GM19395 (cell line): ENCODE measurements around the gene SMIM21.

Experiments
- ATAC-seq: cut with Tn5 transposase; IDR thresholded peaks from one replicate; pipeline ENCODE4 v1.9.1; 2021; ENCODE audit warnings: mild to moderate bottlenecking, moderate library complexity; ENCODE audit not compliant: unreplicated experiment

SMIM21 gene

DNA sequence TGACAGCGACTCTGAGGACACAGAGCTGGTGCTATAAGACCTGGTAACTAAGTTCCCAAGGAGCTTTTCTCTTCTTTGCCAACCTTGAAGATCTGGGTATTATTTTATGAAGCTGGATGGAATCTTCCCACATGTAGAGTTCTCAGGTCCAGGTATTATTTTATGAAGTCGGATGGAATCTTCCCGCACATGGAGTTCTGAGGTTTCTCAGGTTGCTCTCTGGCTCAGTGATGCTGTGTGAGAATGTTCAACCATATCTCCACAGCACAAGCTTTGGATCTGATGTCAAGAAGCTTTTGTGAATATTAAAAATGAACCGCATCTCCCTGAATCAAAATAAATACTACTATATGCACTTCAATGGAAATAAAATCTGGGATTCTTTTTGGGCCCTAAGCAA is at the start of gene SMIM21:
Gene SMIM21 (minus strand): TSS at position 101 of the 400 bp plus-strand sequence. CDS start 140 bp downstream, outside the sequence.
- ATAC-seq = no peak

DNA sequence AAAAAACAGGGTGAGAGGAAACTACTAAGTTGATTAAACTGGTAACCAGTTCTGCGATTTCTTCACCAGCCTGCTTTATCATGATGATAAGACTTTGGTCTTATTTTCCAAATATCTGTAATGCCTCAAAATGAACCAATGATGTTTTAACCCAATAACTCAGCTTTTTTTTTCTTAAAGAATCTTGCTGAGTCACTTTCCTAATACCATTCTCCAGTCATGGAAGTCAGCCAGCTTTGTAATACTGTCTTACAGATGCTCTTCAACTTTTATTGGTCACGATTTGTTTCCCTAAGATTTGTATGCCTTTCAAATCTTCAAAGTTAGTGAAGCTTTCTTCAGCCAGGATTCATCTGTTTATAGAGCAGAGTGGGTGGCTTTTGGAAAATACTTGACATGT is 47.7 kb upstream of the SMIM21 start:
- no peak for ATAC-seq

DNA sequence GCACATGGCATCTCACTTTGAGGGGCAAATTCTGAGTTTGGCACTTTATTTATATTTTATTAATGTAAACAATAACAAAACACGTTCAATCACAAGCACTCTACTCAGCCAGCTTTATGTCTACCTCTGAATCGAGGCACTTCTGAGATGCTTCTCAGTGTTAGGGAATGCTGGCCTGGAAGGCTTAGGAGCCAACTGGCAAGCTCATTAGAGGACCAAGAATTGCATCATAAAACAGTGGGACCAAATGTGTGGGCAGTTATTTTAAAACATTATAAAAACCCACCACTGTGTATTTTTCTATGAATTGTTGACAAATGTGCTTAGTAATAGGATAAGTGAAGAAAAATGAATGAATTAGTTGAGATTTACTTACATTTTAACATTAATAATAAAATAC is 46.8 kb upstream of the SMIM21 start:
- ATAC-seq = no peak

GRCh38 chr18:75473316-75473715 is 45.8 kb upstream of the SMIM21 start:
- no peak for ATAC-seq

DNA sequence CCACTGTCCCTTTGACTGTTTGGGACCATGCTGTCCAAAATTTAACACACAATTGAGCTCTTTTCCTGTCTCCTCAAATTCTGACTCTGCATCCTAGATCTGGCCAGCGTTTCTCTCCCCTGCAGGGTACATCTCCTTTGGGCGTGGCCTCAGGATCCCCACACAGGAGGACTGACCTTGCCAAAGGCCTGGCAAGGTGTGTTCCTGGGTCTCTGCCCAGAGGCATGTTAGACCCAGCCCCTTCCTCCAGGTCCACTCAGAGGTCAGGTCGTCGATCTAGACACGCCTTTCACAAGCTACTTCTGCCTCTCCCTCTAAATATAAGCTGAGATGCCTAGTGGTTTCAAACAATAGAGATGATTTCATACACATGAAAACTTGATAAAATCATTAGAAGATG is 45.4 kb upstream of the SMIM21 start:
- ATAC-seq = no peak

GRCh38 chr18:75472396-75472795 is 44.9 kb upstream of the SMIM21 start:
- ATAC-seq = no peak

DNA sequence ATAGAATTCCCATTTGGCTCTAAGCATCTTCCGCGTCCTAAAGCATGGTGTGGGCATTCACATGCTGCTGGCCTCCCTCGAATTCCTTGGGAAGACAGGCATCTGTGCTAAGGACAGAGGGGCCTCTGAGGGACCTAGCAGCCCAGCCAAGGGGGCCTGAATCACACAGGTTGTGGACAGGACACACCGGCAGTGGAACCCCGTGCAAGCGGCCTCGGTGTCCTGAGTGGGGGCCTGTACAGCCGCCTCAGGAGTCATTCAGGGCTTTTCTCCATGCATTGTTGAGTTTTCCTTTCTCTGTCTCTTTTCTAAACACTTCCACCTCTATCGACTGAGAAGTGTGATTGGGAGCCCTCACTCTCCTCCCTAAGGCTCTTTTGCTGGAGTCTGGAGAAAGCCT is 44.3 kb upstream of the SMIM21 start:
- ATAC-seq = no peak

DNA sequence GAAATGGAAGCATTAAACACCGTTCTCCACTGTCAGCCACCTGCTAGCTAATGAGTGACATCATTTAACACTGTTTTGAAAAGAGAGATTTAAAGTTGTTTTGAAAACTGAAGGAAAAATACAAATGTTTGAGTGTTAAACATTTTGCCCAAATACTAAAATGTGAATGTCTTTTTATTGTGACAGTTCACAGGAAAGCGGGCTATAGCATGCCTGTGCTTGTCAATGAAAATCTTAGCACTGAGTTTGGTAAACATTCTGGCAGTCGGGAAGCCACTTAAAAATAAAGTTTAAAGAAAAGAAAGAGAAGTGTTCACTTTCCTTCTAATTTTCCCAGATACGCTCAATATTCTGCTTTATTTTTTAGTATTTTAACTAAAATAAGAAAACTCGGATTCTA is 40.3 kb upstream of the SMIM21 start:
- ATAC-seq = no peak

DNA sequence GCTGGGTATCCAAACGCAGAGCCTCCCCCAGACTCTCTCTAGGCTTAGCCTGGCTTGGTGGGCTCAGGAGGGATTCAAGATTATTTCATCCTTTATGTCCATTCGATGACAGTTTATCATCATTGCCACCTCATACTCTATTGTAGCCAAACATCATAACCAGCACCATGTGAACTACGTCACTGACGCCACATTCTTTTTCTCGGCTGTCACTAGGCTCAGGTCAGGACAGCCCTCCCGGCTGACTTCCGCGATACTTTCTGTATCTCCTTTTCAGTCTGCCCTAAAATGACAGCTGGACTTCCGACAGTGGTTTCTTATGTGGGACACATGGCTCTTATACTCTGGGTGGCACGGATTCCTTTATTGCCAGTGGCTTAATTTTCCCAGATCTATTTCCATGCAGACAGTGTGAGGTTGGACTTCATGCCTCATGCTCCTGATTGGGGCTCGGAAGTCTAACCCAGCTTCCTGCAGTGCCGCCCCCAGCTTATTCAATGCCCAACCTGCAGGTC is 39.8 kb upstream of the SMIM21 start:
- ATAC-seq = no peak

DNA sequence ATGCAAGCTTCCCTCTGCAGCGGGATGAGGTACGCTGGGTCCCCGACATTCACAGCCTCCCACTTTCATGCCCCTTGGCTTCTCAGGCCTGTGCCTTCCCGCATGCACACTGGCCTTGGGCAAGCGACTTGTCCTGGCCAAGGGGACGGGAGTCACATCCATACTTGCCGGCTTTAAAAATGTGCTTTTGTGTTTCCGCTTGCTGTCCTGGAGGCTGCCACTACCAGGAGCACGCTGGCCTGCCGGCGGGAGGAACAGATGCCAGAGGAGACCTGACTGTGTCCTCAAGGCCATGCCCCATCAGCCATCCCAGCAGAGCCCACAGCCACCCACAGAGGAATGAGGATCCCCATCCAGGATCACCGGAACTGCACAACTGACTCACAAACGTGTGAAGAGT is 36.9 kb upstream of the SMIM21 start:
- ATAC-seq = no peak

GRCh38 chr18:75462178-75462832 is 34.8 kb upstream of the SMIM21 start:
- no peak for ATAC-seq

DNA sequence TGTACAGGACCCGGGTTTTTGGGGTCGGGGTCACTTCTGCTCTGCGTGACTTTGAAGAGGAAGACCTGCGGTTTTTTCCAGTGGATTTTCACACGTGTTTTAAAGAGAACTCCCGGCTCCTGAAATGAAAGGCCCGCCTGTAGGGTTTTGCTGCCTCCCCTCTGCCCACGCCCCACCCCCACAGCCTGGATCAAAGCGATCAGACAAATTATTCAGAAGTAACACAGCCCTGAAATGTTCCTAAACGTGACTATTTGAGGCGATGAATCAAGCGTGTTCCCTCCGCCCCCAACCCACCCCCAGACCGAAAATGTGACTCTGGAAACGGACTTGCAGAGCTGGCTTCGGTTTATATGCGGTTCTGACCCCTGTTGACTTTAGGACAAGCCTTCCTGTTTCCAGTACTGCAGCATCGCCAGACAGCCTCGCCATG is 28.7 kb upstream of the SMIM21 start:
- no peak for ATAC-seq

DNA sequence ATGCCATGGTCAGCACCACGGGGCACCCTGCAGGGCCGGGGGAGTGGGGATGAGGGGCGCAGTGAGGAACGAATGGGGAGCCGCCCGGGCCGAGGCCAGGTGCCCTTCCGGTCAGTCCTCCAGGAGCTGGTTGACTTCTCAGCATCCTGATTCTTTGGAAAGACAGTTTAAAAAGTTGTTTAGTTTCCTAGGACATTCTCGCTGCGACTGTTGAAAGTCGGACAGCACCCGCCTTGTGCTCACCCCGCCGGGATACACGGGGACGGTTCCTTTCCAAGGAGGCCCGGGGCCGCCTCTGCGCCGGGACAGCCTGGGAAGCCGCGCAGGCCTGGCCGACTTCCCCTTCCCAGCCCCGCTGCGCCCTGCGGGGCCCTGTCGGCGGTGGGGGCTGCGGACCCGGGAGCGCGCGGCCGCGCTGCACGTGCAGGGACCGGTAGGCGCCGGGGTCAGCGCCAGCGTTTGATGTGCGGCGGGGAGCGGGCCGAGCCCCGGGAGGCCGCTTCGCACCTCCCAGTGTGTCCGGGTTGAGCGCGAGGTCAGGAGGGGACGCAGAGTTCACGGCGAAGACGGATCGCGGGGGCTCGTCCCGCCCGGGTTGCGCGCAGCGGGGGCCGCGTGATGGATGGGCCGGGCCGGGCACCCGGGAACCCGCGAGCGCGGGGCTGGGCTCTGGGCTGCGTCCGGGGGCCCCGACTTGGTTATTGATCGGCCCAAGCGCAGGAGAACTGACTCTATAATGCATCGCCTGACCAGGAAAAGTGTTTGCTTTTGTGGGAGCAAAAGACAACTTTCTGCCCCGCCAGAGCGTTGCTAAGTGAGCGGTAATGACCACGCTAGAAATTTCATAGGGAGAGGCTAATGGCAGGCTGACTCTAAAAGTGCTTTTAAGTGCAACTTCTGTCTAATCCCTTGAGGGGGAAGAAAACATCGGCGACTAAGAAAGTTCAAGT is 28.0 kb upstream of the SMIM21 start:
- no peak for ATAC-seq

DNA sequence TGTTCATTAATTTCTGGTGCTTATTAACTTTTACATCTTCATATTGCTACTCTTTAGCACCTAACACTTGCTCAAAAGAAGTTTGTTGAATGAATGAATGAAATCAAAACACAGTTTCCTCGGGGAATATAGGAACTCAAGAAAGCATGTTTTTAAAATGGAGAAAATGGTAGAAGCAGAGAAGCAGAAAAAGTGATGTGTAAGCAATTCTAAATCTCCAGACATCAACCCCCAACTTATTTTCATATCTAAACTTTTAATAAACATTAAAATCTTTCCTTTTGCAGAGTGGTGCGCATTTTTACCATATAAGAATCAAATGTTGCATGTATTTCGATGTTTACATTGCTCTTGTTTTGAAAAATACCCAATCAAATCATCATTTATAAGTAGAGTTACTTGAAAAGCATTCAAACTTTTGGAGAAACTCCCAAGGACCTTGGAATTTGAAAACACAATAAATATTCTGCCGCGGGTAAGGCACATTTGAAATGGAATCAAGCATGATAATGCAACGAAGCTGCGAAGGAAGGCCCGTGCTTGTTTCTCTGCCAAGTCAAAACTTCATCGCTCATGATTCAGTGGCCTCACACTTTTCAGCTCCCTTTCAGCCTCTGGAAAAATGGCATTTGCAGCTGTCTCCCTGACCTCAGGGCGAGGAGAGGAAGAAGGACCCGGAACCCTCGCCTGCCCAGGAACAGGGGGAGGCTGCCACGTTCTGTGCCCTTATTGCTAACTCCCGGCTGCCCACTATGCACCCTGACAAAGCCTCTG is 26.7 kb upstream of the SMIM21 start:
- ATAC-seq = no peak

DNA sequence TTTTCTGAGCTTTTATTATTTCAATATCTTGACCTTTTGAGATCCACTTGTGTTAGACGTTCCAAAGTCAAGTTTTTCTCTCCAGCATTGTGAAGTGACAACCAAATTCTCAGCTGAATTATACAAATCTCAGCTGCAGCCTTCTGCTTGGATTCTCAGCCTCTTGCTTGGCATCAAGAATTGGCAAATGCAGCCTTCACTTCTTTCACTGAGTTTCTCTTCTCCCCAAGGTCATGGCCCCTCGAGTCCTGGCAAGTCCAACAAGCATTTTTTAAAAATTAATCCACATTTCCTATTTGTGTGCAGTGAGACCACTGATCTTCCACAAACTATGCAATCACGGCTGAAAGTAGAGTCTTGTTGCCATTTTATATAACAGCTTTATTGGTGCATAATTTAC is 23.4 kb upstream of the SMIM21 start:
- ATAC-seq = no peak

- ATAC-seq = no peak
Measured at GRCh38 chr18:75441896-75442295, 14.4 kb upstream of the SMIM21 start.

- ATAC-seq = no peak
Measured at GRCh38 chr18:75439348-75439747, 11.8 kb upstream of the SMIM21 start.

DNA sequence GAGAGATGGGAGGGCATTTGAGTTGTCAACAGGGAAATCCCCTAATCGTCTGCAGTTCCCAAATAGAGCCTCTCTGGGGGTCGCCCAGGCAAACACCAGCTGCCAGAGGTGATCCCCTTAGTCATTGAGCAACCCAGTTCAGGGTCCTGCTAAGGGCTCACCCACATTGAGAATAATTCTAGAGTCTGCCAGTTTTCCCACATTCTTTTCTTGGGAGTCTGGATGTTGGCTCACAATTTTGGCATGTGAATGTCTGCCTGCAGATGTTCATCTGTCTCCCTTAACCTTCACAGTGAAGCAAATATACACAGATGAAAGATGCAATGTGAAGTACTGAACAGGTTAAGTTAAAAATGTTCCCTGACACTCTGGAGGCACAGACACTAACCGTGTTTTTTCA is 11.4 kb upstream of the SMIM21 start:
- no peak for ATAC-seq

- no peak for ATAC-seq
Measured at GRCh38 chr18:75437979-75438378, 10.5 kb upstream of the SMIM21 start.

GRCh38 chr18:75433098-75433497 is 5.6 kb upstream of the SMIM21 start:
- ATAC-seq = no peak

GRCh38 chr18:75429975-75430374 is 2.5 kb upstream of the SMIM21 start:
- ATAC-seq = no peak
